Body of pancreas (tissue), 4 donors: Measurements from ENCODE around the gene COMMD2. TPM values are rescaled to one million over a fixed set of nuclear protein-coding genes. Genes with fewer than 3 reads are reported as not detected.

Experiments
- ATAC-seq: fragments of 150-250 bp; one replicate; pipeline ENCODE4 v1.9.1; 2016
- DNase-seq, 4 donors: peaks; one replicate each; pipeline ENCODE4 v3.0.0-alpha.2; 2019
- H3K27ac ChIP-seq, 4 donors: fragments of 200-600 bp; sonication (generic); 1 replicate in 3 of 4; 2 replicates in 1 of 4; pipeline versions ENCODE4 v1.5.1 to v1.6.1; 2016 to 2019; ENCODE audit warnings: mild to moderate bottlenecking in 1 of 4, mixed read lengths in 1 of 4, moderate library complexity in 1 of 4
- H3K27me3 ChIP-seq, 2 donors: fragments of 200-600 bp; sonication (generic); one replicate each; pipeline ENCODE4 v1.6.0; 2016; ENCODE audit warnings: mild to moderate bottlenecking in 1 of 2
- H3K36me3 ChIP-seq, 2 donors: fragments of 200-600 bp; sonication (generic); replicated peaks in 1 of 2; 2 replicates each; pipeline ENCODE4 v1.5.1; 2016; ENCODE audit warnings: low read depth in 2 of 2; ENCODE audit not compliant: insufficient read depth in 1 of 2
- H3K4me1 ChIP-seq: fragments of 200-600 bp; sonication (generic); one replicate; pipeline ENCODE4 v1.6.0; 2016
- H3K4me3 ChIP-seq, 2 donors: fragments of 200-600 bp; sonication (generic); 1 replicate in 1 of 2; 2 replicates in 1 of 2; pipeline ENCODE4 v1.5.1; 2016 to 2019
- H3K9me3 ChIP-seq, 3 donors: fragments of 200-600 bp; sonication (generic); 1 replicate in 2 of 3; 2 replicates in 1 of 3; pipeline ENCODE4 v1.5.1; 2016
- CTCF ChIP-seq, 7 experiments: fragments of 450-650 bp in 4 of 7; fragments of 200-600 bp in 3 of 7; sonication (generic) in 3 of 7; IDR thresholded peaks; one replicate each; pipeline ENCODE4 v1.5.1; 2016 to 2019; ENCODE audit warnings: antibody characterized with exemption in 7 of 7
- POLR2A ChIP-seq, 3 donors: fragments of 450-650 bp; IDR thresholded peaks; one replicate each; pipeline ENCODE4 v1.6.1; 2016; ENCODE audit warnings: antibody characterized with exemption in 3 of 3, mild to moderate bottlenecking in 2 of 3
- WGBS, 2 donors: methylation state at CpG; one replicate each; pipeline ENCODE4 v1.1.5; 2017; 5-methylcytosine and 5-hydroxymethylcytosine counted together
- intact Hi-C: fragments of 100-400 bp; cut with DNase I; formaldehyde crosslinking; loops from one replicate; pipeline ENCODE4 v1.15.1; 2023
- total RNA-seq, 2 donors: library from RNA; depleted of rRNA; stranded (reverse); fragments of >200 nt; gene quantifications; one replicate each; pipeline ENCODE4 v1.1.0, GENCODE V29; 2016

The COMMD2 gene
- total RNA-seq, 2 donors from 2014 or later, result 8.2 to 41.2 TPM

GRCh38 chr3:149765762-149766334 is 13.6 kb upstream of the COMMD2 start:
- 13 to 24% methylated on average over 2 of the region's 2 CpGs for WGBS, 2 donors
- H3K36me3 ChIP-seq, result no peaks in the 10 kb centered on the region
- ATAC-seq (no peak), DNase-seq (no peak)
- peak in 5 of 7 experiments; percentile 34 to 53 (median 45) for TF ChIP-seq CTCF (IDR thresholded peaks at IDR 0.05)
- TF ChIP-seq POLR2A (IDR thresholded peaks at IDR 0.05), result no peak
- H3K27ac ChIP-seq, result no peak overlapping the region
- no peaks in the 10 kb centered on the region for H3K9me3 ChIP-seq
- H3K4me3 ChIP-seq, result no peak overlapping the region
- intact Hi-C loops, result no loop called here
- H3K27me3 ChIP-seq, result no peaks in the 10 kb centered on the region
- no peaks in the 10 kb centered on the region for H3K4me1 ChIP-seq

GRCh38 chr3:149764302-149764701 is 12.0 kb upstream of the COMMD2 start:
- H3K27me3 ChIP-seq, result no peaks in the 10 kb centered on the region
- no peak overlapping the region for H3K4me3 ChIP-seq
- no peaks in the 10 kb centered on the region for H3K4me1 ChIP-seq
- WGBS, 2 donors, result 38 to 68% methylated on average over 1 of the region's 1 CpG
- intact Hi-C loops, result no loop called here
- no peak overlapping the region for H3K27ac ChIP-seq
- TF ChIP-seq CTCF (IDR thresholded peaks at IDR 0.05), result no peak
- TF ChIP-seq POLR2A (IDR thresholded peaks at IDR 0.05), result no peak
- H3K9me3 ChIP-seq, result no peaks in the 10 kb centered on the region
- ATAC-seq (no peak), DNase-seq (no peak)
- H3K36me3 ChIP-seq, result no peaks in the 10 kb centered on the region

- DNase-seq (no peak), ATAC-seq (no peak)
- TF ChIP-seq CTCF (IDR thresholded peaks at IDR 0.05) (no peak), POLR2A (IDR thresholded peaks at IDR 0.05) (no peak)
- H3K4me3 ChIP-seq, result no peak overlapping the region
- intact Hi-C loops, result no loop called here
- WGBS, 2 donors, result 41 to 60% methylated on average over 2 to 3 of the region's 3 CpGs
- H3K27me3 ChIP-seq, result no peaks in the 10 kb centered on the region
- no peaks in the 10 kb centered on the region for H3K36me3 ChIP-seq
- no peaks in the 10 kb centered on the region for H3K9me3 ChIP-seq
- H3K4me1 ChIP-seq, result no peaks in the 10 kb centered on the region
- no peak overlapping the region for H3K27ac ChIP-seq
Observed at GRCh38 chr3:149763565-149764195, 11.4 kb upstream of the COMMD2 start.

GRCh38 chr3:149753717-149754116 is 1.4 kb upstream of the COMMD2 start:
- Histone ChIP-seq H3K27me3 (no peaks in the 10 kb centered on the region), H3K4me1 (peaks cover 21% of the 10 kb centered on the region), H3K9me3 (no peaks in the 10 kb centered on the region), H3K4me3 (no peak overlapping the region), H3K36me3 (peaks cover 0 to 7% of the 10 kb centered on the region in 2 donors), H3K27ac (no peak overlapping the region)
- TF ChIP-seq POLR2A (IDR thresholded peaks at IDR 0.05) (no peak), CTCF (IDR thresholded peaks at IDR 0.05) (no peak)
- DNase-seq, result no peak
- ATAC-seq, result no peak
- intact Hi-C loops, result no loop called here

GRCh38 chr3:149752788-149753136 is 473 bp upstream of the COMMD2 start:
- Histone ChIP-seq H3K27me3 (no peaks in the 10 kb centered on the region), H3K4me1 (peaks cover 21% of the 10 kb centered on the region), H3K27ac (peak overlapping the region in 3 of 4 donors; percentile 60 to 80 (median 67)), H3K36me3 (peaks cover 0 to 10% of the 10 kb centered on the region in 2 donors), H3K9me3 (no peaks in the 10 kb centered on the region), H3K4me3 (peak overlapping the region in 1 of 2 donors; percentile 89)
- intact Hi-C loops, result no loop called here
- no peak for ATAC-seq
- TF ChIP-seq POLR2A (IDR thresholded peaks at IDR 0.05), result no peak
- no peak for TF ChIP-seq CTCF (IDR thresholded peaks at IDR 0.05)
- DNase-seq, result no peak
